Measurements from ENCODE around the gene CREB5. TPM values are rescaled to one million over a fixed set of nuclear protein-coding genes. Genes with fewer than 3 reads are reported as not detected.

The CREB5 gene
- total and polyA plus RNA-seq, 2 donors from 2014 or later = 3.4 to 27.2 TPM

GRCh38 chr7:28753613-28754012, 341.3 kb downstream of the CREB5 start:
- DNase-seq = no peak
- no peak overlapping the region for H3K27ac ChIP-seq (ENCODE audit: low read depth in 2 of 2, low read length in 2 of 2)
- TF ChIP-seq CTCF (IDR thresholded peaks at IDR 0.05; ENCODE audit: borderline replicate concordance, extremely low read depth, insufficient read depth) = no peak
- intact Hi-C loops (cut with DNase I) = no loop called here
- no peaks in the 10 kb centered on the region for H3K27me3 ChIP-seq (ENCODE audit: control insufficient read depth, insufficient read depth, low read length)
- H3K4me3 ChIP-seq (ENCODE audit: low read length in 3 of 3) = no peak overlapping the region
- H3K36me3 ChIP-seq (ENCODE audit: control insufficient read depth in 2 of 3, insufficient read depth in 3 of 3, low read length in 3 of 3) = no peaks in the 10 kb centered on the region
- H3K9ac ChIP-seq (ENCODE audit: low read length in 3 of 3) = no peak overlapping the region
- no peaks in the 10 kb centered on the region for H3K4me1 ChIP-seq (ENCODE audit: control insufficient read depth in 2 of 3, insufficient read depth in 2 of 3, low read depth in 1 of 3, low read length in 3 of 3)
- no peaks in the 10 kb centered on the region for H3K9me3 ChIP-seq (ENCODE audit: control insufficient read depth in 2 of 3, insufficient read depth in 1 of 3, low read length in 3 of 3)
- FAIRE-seq = no peak

GRCh38 chr7:28754027-28754426, 341.7 kb downstream of the CREB5 start:
- no peak overlapping the region for H3K9ac ChIP-seq (ENCODE audit: low read length in 3 of 3)
- H3K4me1 ChIP-seq (ENCODE audit: control insufficient read depth in 2 of 3, insufficient read depth in 2 of 3, low read depth in 1 of 3, low read length in 3 of 3) = no peaks in the 10 kb centered on the region
- FAIRE-seq (no peak), DNase-seq (peak in 3 of 5 donors; percentile 44 to 71 (median 47))
- peak; percentile 18 for TF ChIP-seq CTCF (IDR thresholded peaks at IDR 0.05; ENCODE audit: borderline replicate concordance, extremely low read depth, insufficient read depth)
- no peaks in the 10 kb centered on the region for H3K27me3 ChIP-seq (ENCODE audit: control insufficient read depth, insufficient read depth, low read length)
- no peak overlapping the region for H3K27ac ChIP-seq (ENCODE audit: low read depth in 2 of 2, low read length in 2 of 2)
- H3K4me3 ChIP-seq (ENCODE audit: low read length in 3 of 3) = no peak overlapping the region
- intact Hi-C loops (cut with DNase I) = no loop called here
- no peaks in the 10 kb centered on the region for H3K9me3 ChIP-seq (ENCODE audit: control insufficient read depth in 2 of 3, insufficient read depth in 1 of 3, low read length in 3 of 3)
- H3K36me3 ChIP-seq (ENCODE audit: control insufficient read depth in 2 of 3, insufficient read depth in 3 of 3, low read length in 3 of 3) = no peaks in the 10 kb centered on the region

DNA sequence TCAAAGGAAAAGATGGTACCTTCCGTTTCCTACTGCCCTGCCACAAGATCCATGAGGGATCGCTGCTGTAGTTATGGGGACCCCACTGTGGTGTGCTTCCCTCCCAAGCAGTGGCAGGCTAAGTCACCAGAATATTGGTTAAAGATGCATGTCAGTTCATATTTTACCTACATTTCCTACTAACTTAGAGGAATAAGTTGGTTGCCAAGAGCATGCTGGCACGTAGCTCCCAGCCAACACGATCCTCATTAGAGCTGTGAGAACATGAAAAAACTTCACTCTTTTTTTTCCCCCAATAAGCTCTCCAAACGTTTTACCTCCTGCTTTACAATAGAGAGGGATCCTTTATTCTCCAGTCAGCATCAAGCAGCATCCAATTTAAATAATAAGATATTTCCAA, 342.1 kb downstream of the CREB5 start:
- Histone ChIP-seq H3K4me1 (ENCODE audit: control insufficient read depth in 2 of 3, insufficient read depth in 2 of 3, low read depth in 1 of 3, low read length in 3 of 3) (no peaks in the 10 kb centered on the region), H3K27me3 (ENCODE audit: control insufficient read depth, insufficient read depth, low read length) (no peaks in the 10 kb centered on the region), H3K9ac (ENCODE audit: low read length in 3 of 3) (no peak overlapping the region), H3K4me3 (ENCODE audit: low read length in 3 of 3) (no peak overlapping the region), H3K36me3 (ENCODE audit: control insufficient read depth in 2 of 3, insufficient read depth in 3 of 3, low read length in 3 of 3) (no peaks in the 10 kb centered on the region), H3K9me3 (ENCODE audit: control insufficient read depth in 2 of 3, insufficient read depth in 1 of 3, low read length in 3 of 3) (no peaks in the 10 kb centered on the region), H3K27ac (ENCODE audit: low read depth in 2 of 2, low read length in 2 of 2) (no peak overlapping the region)
- no peak for FAIRE-seq
- no peak for TF ChIP-seq CTCF (IDR thresholded peaks at IDR 0.05; ENCODE audit: borderline replicate concordance, extremely low read depth, insufficient read depth)
- DNase-seq = no peak
- intact Hi-C loops (cut with DNase I) = no loop called here

DNA sequence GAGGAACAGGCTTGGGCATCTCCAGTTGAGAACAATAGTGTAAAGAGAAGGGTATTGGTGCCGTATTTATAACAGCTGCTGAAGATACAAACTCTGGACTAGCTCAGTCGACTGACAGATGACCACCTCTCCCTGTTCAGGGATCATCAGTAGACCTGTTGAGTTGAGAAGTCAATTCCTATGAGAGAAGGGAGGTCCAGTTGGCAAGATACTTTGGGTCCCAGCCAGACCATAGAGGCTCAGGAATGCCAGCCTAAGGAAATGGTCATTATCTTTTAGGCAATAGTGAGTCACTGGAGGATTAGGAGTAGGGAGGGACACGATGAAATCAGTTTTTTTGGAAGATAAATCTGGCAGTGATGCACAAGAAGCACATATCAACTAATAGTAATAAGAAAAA, 342.9 kb downstream of the CREB5 start:
- intact Hi-C loops (cut with DNase I) = no loop called here

More for the DNA sequence above, 342.9 kb downstream of the CREB5 start:
- TF ChIP-seq CTCF (IDR thresholded peaks at IDR 0.05; ENCODE audit: borderline replicate concordance, extremely low read depth, insufficient read depth) = no peak
- H3K27me3 ChIP-seq (ENCODE audit: control insufficient read depth, insufficient read depth, low read length) = no peaks in the 10 kb centered on the region
- DNase-seq (no peak), FAIRE-seq (no peak)
- H3K27ac ChIP-seq (ENCODE audit: low read depth in 2 of 2, low read length in 2 of 2) = peak overlapping the region in 1 of 2 donors; percentile 3
- no peaks in the 10 kb centered on the region for H3K9me3 ChIP-seq (ENCODE audit: control insufficient read depth in 2 of 3, insufficient read depth in 1 of 3, low read length in 3 of 3)
- no peaks in the 10 kb centered on the region for H3K36me3 ChIP-seq (ENCODE audit: control insufficient read depth in 2 of 3, insufficient read depth in 3 of 3, low read length in 3 of 3)
- no peak overlapping the region for H3K9ac ChIP-seq (ENCODE audit: low read length in 3 of 3)
- H3K4me3 ChIP-seq (ENCODE audit: low read length in 3 of 3) = no peak overlapping the region
- no peaks in the 10 kb centered on the region for H3K4me1 ChIP-seq (ENCODE audit: control insufficient read depth in 2 of 3, insufficient read depth in 2 of 3, low read depth in 1 of 3, low read length in 3 of 3)
